HG03064 (cell line): Measurements from ENCODE around the gene SYNDIG1L.
"Not testable (repeated sequence)": the region's sequence is repeated elsewhere in the genome, so short reads cannot be mapped to it uniquely, and the experiment has no call there.

ENCODE experiments used
- ATAC-seq: cut with Tn5 transposase; IDR thresholded peaks from one replicate; pipeline ENCODE4 v1.9.1; 2021; ENCODE audit warnings: low read depth; ENCODE audit not compliant: unreplicated experiment

Gene SYNDIG1L

DNA sequence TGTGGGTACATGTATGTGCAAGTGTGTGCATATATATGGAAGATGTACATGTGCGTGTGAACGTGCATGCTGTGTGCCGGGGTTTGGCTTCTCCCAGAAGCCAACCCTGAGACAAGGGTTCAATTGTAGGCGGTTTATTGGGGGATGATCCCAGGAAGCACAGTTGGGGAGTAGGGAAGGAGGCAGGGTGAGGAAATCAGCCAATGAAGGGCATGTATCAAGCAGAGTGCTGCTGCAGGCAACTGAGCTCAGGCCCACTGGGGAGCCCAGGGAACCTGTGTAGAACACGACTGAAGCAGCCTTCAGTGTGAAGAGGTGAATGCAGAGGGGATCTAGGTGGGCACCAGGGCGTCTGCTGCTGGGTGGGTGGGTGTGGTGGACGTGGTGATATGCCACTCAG lies 21.6 kb downstream of the SYNDIG1L start:
- no peak for ATAC-seq

DNA sequence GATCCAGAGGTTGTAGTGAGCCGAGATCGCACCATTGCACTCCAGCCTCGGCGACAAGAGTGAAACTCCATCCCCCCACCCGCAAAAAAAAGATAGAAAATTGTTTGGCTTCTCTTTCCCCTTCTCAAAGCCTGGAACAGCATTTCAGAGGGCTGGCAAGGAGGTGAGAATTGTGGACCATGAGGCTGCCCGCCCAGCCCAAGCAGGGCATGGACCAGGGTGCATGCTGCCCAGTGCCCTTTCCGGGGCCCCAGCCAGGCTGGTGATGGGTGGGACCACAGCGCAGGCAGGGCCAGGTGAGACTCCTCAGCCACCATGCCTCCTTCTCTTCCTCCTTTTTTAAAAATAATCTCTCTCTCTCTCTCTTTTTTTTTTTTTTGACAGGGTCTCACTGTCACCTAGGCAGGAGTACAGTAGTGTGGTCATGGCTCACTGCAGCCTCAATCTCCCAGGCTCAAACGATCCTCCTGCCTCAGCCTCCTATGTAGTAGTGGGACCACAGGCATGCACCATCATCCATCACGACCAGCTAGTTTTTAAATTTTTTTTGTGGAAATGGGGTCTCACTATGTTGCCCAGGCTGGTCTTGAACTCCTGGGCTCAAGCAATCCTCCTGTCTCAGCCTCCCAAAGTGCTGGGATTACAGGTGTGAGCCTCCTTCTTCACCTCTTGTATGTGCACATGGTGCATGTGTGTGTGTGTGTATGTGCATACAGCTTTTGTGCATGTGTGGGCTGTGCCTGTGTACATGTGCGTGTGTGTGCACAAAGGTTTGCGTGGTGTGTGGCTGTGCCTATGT lies 22.2 kb downstream of the SYNDIG1L start:
- no peak for ATAC-seq

DNA sequence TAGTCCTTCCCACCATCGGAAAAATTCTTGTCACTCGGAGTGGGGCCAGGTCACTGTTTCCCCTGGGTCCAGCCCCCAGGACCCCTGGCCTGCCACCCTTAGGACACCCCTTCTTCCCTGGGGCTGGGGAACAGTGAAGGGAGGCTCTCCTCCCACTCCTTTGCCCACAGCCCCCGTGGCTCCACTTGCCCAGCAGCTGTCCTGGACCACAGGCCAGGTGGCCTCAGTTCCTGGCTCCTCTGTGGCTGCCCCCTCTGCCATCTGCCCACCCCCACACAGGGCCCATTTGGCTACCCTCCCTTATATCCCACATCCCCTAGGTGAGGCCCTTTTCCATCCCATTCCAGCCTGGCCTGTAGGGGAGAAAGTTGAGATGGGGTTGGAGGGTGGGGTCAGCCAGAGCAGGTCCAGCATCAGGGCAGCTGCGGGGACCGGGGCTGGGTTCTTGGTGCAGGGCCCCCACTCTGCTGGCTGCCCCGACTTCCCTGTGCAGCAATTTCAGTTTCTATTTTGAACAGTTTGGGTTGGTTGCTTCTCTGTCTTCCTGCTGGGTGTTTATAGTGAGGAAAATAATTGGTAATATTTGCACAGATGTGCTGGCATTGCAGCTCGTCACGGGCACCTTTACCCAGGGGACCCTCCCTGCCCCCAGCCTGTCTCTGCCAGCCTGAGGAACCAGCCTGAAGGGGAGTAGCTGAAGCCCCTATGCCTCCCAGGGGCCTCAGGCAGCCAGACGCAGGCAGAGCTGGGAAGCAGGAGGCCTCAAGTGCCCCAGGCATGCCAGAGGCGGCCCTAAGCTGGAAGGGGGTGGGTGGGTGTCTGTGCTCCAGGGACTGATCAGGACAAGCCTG lies 23.4 kb downstream of the SYNDIG1L start:
- no peak for ATAC-seq

DNA sequence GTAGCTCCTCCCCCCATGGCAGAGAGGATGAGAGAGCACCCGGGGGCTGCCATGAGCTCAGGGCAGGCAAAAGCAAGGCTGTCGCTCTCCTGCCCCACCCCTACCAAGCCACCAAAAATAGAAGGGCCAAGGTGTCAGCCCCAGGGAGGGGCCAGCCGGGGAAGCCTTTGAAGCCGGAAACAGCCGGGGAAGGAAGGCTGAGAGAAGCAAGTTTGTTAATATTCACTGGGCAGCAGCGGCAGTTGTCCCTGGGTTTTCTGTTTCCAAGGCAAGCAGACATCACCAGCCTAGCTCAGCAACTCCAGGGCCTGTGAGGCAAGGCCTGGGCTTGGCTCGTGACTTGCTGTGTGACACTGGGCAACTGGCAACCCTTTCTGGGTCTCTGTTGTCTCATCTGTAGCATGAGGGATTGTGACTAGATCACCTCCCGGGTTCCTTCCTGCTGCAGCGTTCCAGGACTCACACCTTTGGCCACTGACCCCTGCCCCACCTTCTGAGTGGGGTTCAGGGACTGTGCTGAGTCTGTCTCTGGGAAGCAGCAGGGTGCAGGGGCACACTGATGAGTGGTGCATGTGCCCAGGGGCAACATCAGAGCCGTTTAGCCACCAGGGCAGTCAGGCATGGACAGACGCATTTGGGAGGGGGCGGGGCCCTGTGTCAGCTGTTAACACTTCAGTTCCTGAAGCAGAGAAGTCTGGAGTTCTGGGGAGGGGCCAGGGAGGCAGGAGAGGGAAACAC lies 24.3 kb downstream of the SYNDIG1L start:
- ATAC-seq: peak; percentile 74

DNA sequence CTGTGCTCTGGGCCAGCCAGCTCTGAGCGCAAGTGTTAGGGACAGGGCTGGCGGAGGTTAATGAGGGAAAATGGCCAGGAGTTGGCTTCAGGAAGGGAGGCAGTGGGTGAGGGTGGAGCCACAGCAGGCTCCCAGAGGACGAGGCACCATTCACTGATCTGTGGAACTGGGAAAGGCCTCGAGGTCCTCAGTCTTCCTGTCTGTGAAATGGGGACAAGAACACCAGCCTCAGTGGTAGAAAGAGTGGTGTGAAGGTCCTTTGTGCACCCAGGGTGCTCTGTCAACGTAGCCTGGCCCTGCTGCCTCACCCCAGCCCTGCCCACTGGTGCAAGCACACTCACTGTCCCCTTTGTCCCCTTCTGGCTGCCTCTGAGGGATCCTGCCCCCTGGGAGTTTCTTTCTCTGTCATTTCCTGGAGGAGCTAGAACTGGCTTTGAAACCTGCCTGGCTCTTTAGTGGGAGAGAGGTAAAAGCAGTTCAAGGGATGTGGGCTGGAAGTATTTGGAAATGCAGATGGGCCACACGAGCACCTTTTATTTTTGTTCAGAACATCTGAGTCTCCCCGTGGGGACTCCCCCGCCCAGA lies 25.0 kb downstream of the SYNDIG1L start:
- no peak for ATAC-seq

DNA sequence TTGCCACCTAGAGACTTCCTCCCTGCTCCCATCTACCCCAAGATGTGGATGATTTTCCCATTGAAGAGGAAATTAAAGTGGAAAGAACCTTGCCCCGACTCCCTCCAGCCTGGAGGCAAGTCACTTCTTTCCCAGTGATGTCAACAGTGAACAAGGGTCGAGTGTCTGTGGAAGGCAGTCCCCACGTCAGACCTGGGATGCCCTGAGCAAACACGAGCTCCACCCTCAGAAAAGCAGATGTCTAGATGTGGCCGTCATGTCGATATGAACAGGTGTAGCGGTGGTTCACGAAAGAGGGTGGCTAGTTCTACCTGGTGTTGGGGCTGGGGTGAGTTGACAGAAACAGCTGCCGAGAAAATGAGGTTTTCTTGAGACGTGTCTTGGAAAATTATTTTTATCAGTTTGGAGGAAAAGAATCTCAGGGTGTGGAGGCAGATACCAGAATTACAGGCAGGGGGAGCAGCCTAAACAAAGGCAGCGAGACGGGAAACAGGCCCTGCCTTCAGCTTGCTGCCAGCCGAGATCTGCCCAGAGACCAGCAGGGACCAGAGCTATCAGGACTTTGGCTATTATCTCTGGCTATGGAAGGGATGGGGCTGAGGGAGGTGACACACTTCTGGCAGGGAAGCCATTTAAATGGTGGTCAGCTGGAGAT lies 25.9 kb downstream of the SYNDIG1L start:
- ATAC-seq: no peak

DNA sequence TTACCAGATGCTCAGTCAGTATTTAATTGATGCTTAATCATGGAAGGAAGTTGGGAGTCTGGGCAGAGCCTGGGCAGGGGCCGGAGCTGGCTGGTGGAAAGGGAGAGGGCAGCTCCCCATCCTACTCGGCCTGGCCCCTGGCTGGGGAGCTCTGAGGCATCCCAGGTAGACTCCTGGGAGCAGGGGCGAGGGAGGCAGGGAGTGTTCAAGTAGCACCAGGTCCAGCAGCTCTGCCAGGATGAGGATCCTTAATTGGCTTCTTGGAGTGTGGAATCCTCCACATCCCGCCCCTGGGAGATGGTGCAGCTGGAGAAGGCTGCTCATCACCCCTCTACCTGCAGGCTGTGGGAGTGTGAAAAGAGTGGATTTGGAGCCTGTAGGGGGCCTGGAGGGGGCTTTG lies 30.9 kb downstream of the SYNDIG1L start:
- ATAC-seq: no peak

DNA sequence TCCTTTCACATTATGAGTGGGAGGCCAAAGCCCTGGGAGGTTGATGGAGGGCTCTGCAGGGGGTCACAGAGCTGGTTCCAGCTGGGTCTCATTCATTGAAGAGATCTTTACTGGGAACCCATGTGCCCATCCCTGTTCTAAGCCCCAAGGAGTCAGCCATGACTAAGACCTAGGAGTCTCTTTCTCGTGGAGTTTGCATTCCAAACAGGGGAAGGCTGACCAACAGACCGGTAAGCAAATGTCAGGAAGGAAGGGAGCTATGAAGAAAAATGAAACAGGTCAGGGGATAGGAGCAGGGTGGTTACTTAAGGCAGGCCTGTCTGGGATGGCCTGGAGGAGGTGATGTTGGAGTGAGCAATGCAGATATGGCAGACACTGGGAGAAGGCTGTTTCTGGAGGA lies 31.5 kb downstream of the SYNDIG1L start:
- no peak for ATAC-seq

DNA sequence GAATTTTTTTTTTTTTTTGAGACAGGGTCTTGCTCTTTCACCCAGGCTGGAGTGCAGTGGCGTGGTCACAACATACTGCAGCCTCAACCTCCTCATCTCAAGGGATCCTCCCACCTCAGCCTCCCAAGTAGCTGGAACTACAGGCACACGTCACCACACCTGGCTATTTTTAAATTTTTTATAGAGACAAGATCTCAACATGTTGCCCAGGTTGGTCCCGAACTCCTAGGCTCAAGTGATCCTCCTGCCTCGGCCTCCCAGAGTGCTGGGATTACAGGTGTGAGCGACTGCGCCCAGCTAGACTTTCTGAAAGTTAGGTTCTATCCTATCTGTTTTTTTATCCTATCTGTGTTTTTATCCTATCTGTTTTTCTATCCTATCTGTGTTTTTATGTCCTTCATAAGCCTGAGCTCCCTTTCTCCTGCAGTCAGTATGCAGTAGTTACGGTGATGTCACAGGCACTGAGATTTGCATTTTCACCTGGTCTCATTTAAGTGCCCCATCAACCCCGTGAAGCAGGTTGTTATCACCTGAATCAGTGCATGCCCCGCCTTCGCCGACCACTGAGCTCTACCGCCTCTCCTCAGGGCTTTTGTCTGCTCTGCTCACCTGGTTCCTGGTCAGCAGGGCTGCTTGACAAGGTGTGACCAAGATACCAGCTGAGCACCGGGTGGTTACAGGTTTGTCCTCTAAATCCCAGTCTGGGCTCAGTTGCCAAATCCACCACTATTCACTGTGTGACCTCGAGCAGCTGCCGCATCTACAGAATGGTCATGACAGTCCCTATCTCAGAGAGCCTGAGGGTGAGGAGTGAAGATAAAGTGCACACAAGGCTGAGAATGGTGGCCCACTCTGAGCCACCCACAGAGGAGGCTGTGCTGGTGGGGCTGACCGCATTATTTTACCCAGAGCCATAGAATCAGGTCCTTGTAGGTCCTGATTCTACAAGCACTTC lies 33.1 kb downstream of the SYNDIG1L start:
- ATAC-seq: no peak

DNA sequence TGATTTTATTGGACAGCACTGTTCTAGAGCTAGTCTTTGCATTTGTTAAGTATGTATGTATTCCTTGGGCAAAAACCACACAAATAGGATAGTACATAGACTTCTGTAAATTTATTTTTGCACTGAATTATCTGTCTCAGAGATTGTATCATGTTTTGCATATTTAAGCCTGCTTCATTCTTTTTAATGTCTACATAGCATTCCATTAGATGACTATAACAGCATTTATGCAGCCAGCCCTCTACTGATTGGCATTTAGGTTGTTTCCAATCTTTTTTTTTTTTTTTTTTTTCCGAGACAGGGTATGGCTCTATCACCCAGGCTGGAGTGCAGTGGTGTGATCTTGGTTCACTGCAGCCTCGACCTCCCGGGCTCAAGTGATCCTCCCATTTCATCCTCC lies 34.5 kb downstream of the SYNDIG1L start:
- ATAC-seq: no peak

DNA sequence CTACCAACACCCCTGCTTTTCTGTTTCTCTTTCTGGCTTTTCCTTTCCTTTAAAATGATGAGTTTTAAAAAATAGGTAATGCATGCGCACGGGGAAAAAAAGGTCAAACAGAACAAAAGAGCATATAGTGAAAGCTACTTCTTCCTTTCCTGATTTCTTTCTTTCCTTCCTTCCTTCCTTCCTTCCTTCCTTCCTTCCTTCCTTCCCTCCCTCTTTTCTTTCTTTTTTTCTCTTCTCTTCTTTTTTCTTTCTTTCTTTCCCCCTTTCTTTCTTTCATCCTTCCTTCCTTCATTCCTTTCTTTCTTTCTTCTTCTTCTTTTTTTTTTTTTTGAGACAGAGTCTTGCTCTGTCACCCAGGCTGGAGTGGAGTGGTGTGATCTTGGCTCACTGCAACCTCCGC lies 35.5 kb downstream of the SYNDIG1L start:
- not testable (repeated sequence) for ATAC-seq

DNA sequence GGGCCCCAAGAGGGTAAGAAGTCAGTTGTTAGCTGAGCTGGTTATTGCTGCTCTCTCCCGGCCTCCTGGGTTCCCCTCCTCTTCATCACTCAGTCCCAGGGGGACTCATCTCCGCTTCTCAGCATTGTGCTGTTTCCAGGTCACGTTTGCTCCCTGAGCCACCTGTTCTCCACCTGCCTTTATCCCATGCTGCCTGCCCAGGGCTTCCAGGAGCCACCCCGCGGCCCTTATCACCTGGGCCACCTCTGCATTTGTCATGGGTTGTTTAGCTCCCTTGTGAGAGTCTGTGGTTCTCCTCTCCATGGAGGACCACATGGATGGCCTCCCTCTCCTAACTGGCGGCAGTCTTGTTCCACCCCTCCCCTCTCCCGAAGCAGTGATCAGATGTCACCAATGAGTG lies 36.0 kb downstream of the SYNDIG1L start:
- ATAC-seq: no peak

DNA sequence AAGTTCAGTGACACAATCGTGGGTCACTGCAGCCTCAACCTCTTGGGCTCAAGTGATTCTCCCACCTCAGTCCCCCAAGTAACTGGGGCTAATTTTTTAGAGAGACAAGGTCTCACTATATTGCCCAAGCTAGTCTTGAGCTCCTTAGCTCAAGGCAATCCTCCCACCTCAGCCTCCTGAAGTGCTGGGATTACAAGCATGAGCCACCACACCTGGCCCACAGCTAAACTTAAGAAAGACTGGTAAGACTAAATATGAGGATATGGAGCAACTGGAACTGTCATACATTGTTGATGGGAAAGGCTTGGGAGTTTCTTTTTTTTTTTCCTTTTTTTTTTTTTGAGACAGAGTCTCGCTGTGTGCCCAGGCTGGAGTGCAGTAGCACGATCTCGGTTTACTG lies 43.8 kb downstream of the SYNDIG1L start:
- no peak for ATAC-seq

DNA sequence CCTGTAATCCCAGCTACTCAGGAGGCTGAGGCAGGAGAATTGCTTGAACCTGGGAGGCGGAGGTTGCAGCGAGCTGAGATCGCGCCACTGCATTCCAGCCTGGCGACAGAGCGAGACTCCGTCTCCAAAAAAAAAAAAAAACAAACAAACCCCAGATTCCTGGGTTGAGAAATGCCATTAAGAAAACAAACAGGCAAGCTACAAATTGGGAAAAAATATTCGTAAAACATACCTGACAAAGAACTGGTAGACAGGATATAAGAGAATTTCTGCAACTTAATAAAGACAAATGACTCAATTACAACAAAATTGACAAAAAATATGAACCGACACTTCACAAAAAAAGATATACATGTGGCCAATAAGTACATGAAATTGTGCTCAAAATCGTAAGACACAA lies 44.4 kb downstream of the SYNDIG1L start:
- ATAC-seq: not testable (repeated sequence)

DNA sequence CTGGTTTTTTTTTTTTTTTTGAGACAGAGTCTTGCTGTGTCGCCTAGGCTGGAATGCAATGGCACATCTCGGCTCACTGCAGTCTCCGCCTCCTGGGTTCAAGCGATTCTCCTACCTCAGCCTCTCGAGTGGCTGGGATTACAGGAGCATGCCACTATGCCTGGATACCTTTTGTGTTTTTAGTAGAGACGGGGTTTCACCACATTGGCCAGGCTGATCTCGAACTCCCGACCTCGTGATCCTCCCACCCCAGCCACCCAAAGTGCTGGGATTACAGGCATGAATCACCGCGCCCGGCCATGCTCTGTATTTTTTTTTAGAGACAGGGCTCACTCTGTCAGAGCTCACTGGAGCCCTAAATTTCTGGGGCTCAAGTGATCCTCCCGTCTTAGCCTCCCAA lies 45.2 kb downstream of the SYNDIG1L start:
- ATAC-seq: no peak

DNA sequence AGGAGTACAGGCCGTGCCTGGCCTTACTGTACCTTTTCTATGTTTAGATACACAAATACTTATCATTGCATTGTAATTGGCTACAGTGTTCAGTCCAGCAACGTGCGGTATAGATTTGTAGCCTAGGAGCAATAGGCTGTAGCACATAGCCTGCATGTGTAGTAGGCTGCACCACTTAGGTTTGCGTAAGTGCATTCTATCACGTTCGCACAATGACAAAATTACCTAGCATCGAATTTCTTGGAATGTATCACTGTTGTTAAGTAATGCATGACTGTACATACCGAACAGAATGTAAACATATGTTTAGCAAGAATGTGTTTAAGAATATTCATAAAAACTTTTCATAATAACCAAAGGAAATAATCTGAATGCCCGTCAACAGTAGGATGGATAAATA lies 45.8 kb downstream of the SYNDIG1L start:
- ATAC-seq: no peak

DNA sequence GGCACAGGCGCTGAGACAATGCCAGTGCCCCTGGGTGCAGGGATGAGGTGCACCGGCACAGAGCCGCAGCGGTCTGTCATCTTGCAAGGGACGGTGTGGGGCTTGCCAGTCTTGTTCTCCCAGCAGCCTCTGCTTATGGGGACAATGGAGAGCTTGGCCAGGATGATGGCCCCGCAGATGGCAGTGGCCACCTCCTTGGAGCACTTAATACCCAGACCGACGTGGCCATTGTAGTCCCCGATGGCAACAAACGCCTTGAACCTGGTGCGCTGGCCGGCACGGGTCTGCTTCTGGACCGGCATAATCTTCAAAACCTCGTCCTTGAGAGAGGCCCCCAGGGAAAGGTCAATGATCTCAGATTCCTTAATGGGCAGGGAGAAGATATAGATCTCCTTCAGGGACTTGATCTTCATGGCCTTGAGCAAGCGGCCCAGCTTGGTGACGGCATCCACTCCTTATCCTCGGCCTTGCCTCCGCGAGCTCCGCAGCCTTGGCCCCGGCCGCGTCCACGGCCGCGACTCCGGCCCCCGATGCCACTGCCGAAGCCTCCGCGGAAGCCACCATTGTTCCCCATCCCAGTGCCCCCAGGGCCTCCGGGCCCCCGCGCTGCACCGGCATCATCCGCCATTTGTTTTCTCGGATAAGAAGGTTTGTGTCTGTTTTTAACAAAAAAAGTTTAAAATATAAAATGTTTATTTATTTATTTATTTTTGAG lies 47.9 kb downstream of the SYNDIG1L start:
- no peak for ATAC-seq

DNA sequence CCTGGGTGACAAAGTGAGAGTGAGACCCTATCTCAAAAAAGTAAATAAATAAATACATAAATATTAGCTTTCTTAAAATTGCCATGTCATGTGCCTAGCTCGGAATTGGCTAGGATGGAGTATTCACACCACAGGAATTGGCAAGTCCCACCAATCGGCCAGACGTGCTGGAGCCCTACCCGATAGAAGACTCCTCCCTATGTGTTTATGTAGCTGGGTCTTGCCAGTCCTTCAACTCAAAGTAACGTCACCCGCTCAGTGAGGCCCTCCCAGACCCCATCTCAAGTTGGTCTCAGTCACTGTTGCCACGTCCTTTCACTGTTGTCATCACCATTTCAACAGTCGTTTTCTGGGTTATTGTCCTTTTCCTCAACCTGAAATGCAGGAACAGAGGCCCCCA lies 57.6 kb downstream of the SYNDIG1L start:
- ATAC-seq: no peak

DNA sequence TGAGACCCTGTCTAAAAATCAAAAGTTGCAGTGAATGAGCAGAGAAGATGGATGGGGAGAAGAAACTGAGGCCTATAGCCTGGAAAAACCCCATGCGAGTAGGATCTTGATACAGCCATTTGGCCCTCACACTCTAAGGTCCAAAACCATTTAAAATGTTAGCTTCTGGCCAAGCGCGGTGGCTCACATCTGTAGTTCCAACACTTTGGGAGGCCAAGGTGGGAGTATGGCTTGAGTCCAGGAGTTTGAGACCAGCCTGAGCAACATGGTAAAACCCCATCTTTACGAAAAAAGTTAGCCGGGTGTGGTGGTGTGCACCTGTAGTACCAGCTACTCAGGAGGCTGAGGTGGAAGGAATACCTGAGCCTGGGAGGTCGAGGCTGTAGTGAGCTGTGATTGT lies 58.0 kb downstream of the SYNDIG1L start:
- no peak for ATAC-seq
